Endothelial cell of umbilical vein (primary cell): ENCODE data around the gene VEPH1. TPM values are rescaled to one million over a fixed set of nuclear protein-coding genes. Genes with fewer than 3 reads are reported as not detected.

Experiments used
- Bru-seq: library from RNA; stranded (reverse); fragments of 400-500 nt; gene quantifications from one replicate; lab custom pipeline; 2021; lab: Mats Ljungman, UMichigan
- BruChase-seq, 2 experiments: library from RNA; stranded (reverse); fragments of 400-500 nt; gene quantifications; one replicate each; lab custom pipeline; 2021; lab: Mats Ljungman, UMichigan
- BruUV-seq: library from RNA; stranded (reverse); fragments of 400-500 nt; replicated peaks from 2 replicates; lab custom pipeline; 2021; lab: Mats Ljungman, UMichigan
- CTCF ChIA-PET: fragments of 300-600, 350-600 bp; sonication (Branson Sonifier 250); formaldehyde crosslinking; loops from one replicate; lab custom pipeline; 2021; ENCODE audit warnings: antibody characterized with exemption, inconsistent platforms; lab: Charles Lee
- POLR2A ChIA-PET: fragments of 300-600, 350-600 bp; sonication (Branson Sonifier 250); formaldehyde crosslinking; loops from one replicate; lab custom pipeline; 2021; ENCODE audit warnings: antibody characterized with exemption, inconsistent platforms; lab: Charles Lee
- DNase-seq: peaks from one replicate; pipeline ENCODE4 v3.0.0-alpha.2; 2011; ENCODE audit warnings: low read depth, low spot score
- FAIRE-seq: peaks from 2 replicates; lab custom pipeline; 2011; peaks lifted over from hg19 to GRCh38; lab: Jason Lieb, UNC
- H2AFZ ChIP-seq: 2 replicates; pipeline ENCODE4 v1.6.0; 2012; ENCODE audit warnings: low read depth, low read length, control low read depth, inconsistent platforms
- H3K27ac ChIP-seq: 2 replicates; pipeline ENCODE4 v1.5.1; 2011; ENCODE audit warnings: low read depth, mild to moderate bottlenecking, control low read depth, low read length, moderate library complexity; ENCODE audit not compliant: insufficient read depth
- H3K27me3 ChIP-seq, 2 experiments: 2 replicates each; pipeline versions ENCODE4 v1.6.0 to v1.6.1; 2011; ENCODE audit warnings: low read length in 2 of 2, mixed read lengths in 1 of 2; ENCODE audit not compliant: control insufficient read depth in 2 of 2, insufficient read depth in 2 of 2
- H3K36me3 ChIP-seq, 2 experiments: 2 replicates in 1 of 2; 3 replicates in 1 of 2; pipeline ENCODE4 v1.5.1; 2011; ENCODE audit warnings: low read length in 2 of 2, mild to moderate bottlenecking in 1 of 2, moderate library complexity in 1 of 2; ENCODE audit not compliant: control insufficient read depth in 2 of 2, insufficient read depth in 2 of 2; ENCODE audit errors: extremely low read depth in 1 of 2
- H3K4me1 ChIP-seq: 3 replicates; pipeline ENCODE4 v1.5.1; 2011; ENCODE audit warnings: mild to moderate bottlenecking, low read length; ENCODE audit not compliant: control insufficient read depth, insufficient read depth; ENCODE audit errors: extremely low read depth
- H3K4me2 ChIP-seq: 2 replicates; pipeline ENCODE4 v1.6.1; 2011; ENCODE audit warnings: low read length, control low read depth, mixed read lengths; ENCODE audit not compliant: insufficient read depth
- H3K4me3 ChIP-seq, 3 experiments: fragments of 200-600 bp in 1 of 3; sonication (generic), shearing (Covaris generic) in 1 of 3; replicated peaks in 1 of 3; 2 replicates each; pipeline ENCODE4 v1.5.1; 2011 to 2016; ENCODE audit warnings: control low read depth in 3 of 3, low read length in 3 of 3, mild to moderate bottlenecking in 2 of 3, inconsistent platforms in 1 of 3, low read depth in 1 of 3, moderate library complexity in 1 of 3; ENCODE audit not compliant: insufficient read depth in 1 of 3
- H3K79me2 ChIP-seq: 2 replicates; pipeline ENCODE4 v1.6.0; 2012; ENCODE audit warnings: low read length, inconsistent platforms; ENCODE audit not compliant: control insufficient read depth, insufficient read depth
- H3K9ac ChIP-seq: replicated peaks from 2 replicates; pipeline ENCODE3; 2011; ENCODE audit warnings: low read length, control low read depth; ENCODE audit not compliant: insufficient read depth; ENCODE audit errors: extremely low read depth
- H3K9me1 ChIP-seq: replicated peaks from 3 replicates; pipeline ENCODE4 v1.6.0; 2011; ENCODE audit warnings: mild to moderate bottlenecking, low read length; ENCODE audit not compliant: control insufficient read depth, insufficient read depth; ENCODE audit errors: extremely low read depth
- H3K9me3 ChIP-seq: replicated peaks from 2 replicates; pipeline ENCODE4 v1.5.1; 2012; ENCODE audit warnings: low read length, inconsistent platforms; ENCODE audit not compliant: control insufficient read depth, insufficient read depth
- H4K20me1 ChIP-seq: replicated peaks from 2 replicates; pipeline ENCODE3; 2011; ENCODE audit warnings: mild to moderate bottlenecking, low read length; ENCODE audit not compliant: control insufficient read depth, insufficient read depth; ENCODE audit errors: extremely low read depth
- CTCF ChIP-seq, 2 donors: IDR thresholded peaks; 1 replicate in 1 of 2; 2 replicates in 1 of 2; pipeline ENCODE4 v1.5.1; 2011; ENCODE audit warnings: low read length in 2 of 2, mild to moderate bottlenecking in 2 of 2, moderate library complexity in 2 of 2, control low read depth in 1 of 2, inconsistent platforms in 1 of 2, low read depth in 1 of 2; ENCODE audit not compliant: insufficient read depth in 1 of 2; ENCODE audit errors: extremely low read depth in 1 of 2
- EZH2 ChIP-seq: IDR thresholded peaks from 2 replicates; pipeline ENCODE4 v1.6.1; 2012; ENCODE audit warnings: borderline replicate concordance, low read depth, mild to moderate bottlenecking, moderate library complexity, low read length, inconsistent platforms; ENCODE audit not compliant: severe bottlenecking
- FOS ChIP-seq: IDR thresholded peaks from 2 replicates; pipeline ENCODE4 v1.6.1; 2011; ENCODE audit warnings: mild to moderate bottlenecking, low read length, moderate library complexity, borderline replicate concordance; ENCODE audit not compliant: insufficient read depth
- GATA2 ChIP-seq: IDR thresholded peaks from 2 replicates; pipeline ENCODE4 v1.7.0; 2011; ENCODE audit warnings: low read depth, mild to moderate bottlenecking, moderate library complexity, mixed read lengths, low read length; ENCODE audit not compliant: insufficient read length, insufficient read depth
- JUN ChIP-seq: IDR thresholded peaks from 2 replicates; pipeline ENCODE4 v1.6.1; 2011; ENCODE audit warnings: borderline replicate concordance, low read depth; ENCODE audit not compliant: insufficient read length, insufficient read depth
- MAX ChIP-seq: IDR thresholded peaks from 2 replicates; pipeline ENCODE4 v1.6.1; 2011; ENCODE audit not compliant: insufficient read depth, insufficient read length
- MYC ChIP-seq: IDR thresholded peaks from one replicate; pipeline ENCODE4 v1.6.1; 2011; ENCODE audit warnings: mild to moderate bottlenecking, low read depth, low read length
- POLR2A ChIP-seq: IDR thresholded peaks from 2 replicates; pipeline ENCODE4 v1.6.1; 2012; ENCODE audit warnings: low read depth, mild to moderate bottlenecking, control low read depth, low read length
- POLR2AphosphoS5 ChIP-seq: IDR thresholded peaks from 2 replicates; pipeline ENCODE4 v1.6.1; 2012; ENCODE audit warnings: low read depth, mild to moderate bottlenecking, control low read depth, low read length, moderate library complexity; ENCODE audit not compliant: insufficient read depth
- dilution Hi-C: fragments of 300-500 bp; cut with MboI; formaldehyde crosslinking; loops from one replicate; pipeline ENCODE4 v1.15.0; 2019; ENCODE audit warnings: low sequenced_read_pairs; ENCODE audit not compliant: extremely low pct_ligation_motif_present
- intact Hi-C: fragments of 100-400 bp; cut with micrococcal nuclease; formaldehyde crosslinking; loops from one replicate; pipeline ENCODE4 v1.10.0; 2022
- long read RNA-seq: library from polyadenylated mRNA; stranded (forward); transcript quantifications from one replicate; pipeline ENCODE4 v2.0.0, GENCODE V29; 2021
- polyA minus RNA-seq, 3 experiments: library from RNA; depleted of rRNA, polyadenylated mRNA; stranded (reverse); fragments of >200 nt; gene quantifications; 1 replicate in 1 of 3; 2 replicates in 2 of 3; pipeline ENCODE4 v1.2.3, GENCODE V29; 2011
- polyA plus RNA-seq, 4 experiments: library from polyadenylated mRNA; depleted of rRNA in 3 of 4; stranded (reverse) in 3 of 4; unstranded in 1 of 4; fragments of >200 nt; gene quantifications; 2 replicates each; pipeline versions ENCODE4 v1.2.1 to v1.2.3, GENCODE V29; 2011 to 2012; ENCODE audit warnings: missing spikeins in 1 of 4
- total RNA-seq: library from RNA; stranded (reverse); gene quantifications from 2 replicates; pipeline ENCODE4 v1.2.3, GENCODE V29; 2021

The VEPH1 gene
- total RNA-seq (136 and 142 TPM in 2 replicates), polyA plus RNA-seq (36.7 and 42.9 TPM in 2 replicates), polyA minus RNA-seq (178 and 183 TPM in 2 replicates), Bru-seq, nascent RNA (percentile 94 among the genes with signal in this experiment), BruChase-seq, experiment 1, labeled RNA remaining after a 6-hour chase (percentile 81 among the genes with signal in this experiment), BruChase-seq, experiment 2, labeled RNA remaining after a 2-hour chase (percentile 83 among the genes with signal in this experiment)
- 58.8 and 61.9 TPM in 2 replicates for polyA plus RNA-seq (2011; cell fraction: cytosol; rRNA removed)
- polyA plus RNA-seq (2011; cell fraction: nucleus; rRNA removed) = 103 and 121 TPM in 2 replicates
- 116 and 257 TPM in 2 replicates for polyA plus RNA-seq (2012)
- 6.1 TPM for polyA minus RNA-seq (2011; cell fraction: cytosol; rRNA and poly(A)+ RNA removed)
- 416 and 737 TPM in 2 replicates for polyA minus RNA-seq (2011; cell fraction: nucleus; rRNA and poly(A)+ RNA removed)
- long read RNA-seq, transcript VEPH1-214 (4 exons, 746 nt) = major isoform, 36 of 354 reads
- long read RNA-seq, partial matches to known transcripts = 48 of 354 reads
- long read RNA-seq, other reads (novel, unspliced or antisense) = 267 of 354 reads

GRCh38 chr3:157502916-157503595, at the start of gene VEPH1:
VEPH1 (minus strand) TSS chr3:157503416; CDS start chr3:157495349, 8,067 bp downstream.
- peaks cover 11% of the 10 kb centered on the region for H3K4me1 ChIP-seq
- intact Hi-C loops = no loop called here
- no peak within 1 kb of the TSS for H3K27ac ChIP-seq
- no peak within 1 kb of the TSS for H3K4me2 ChIP-seq
- no peak within 1 kb of the TSS for H2AFZ ChIP-seq
- BruUV-seq = no TSS peak
- no peak for TF ChIP-seq POLR2AphosphoS5
- TF ChIP-seq MYC = no peak
- TF ChIP-seq EZH2 = no peak
- H3K27me3 ChIP-seq = no peaks in the 10 kb centered on the region
- H3K4me3 ChIP-seq = no peak within 1 kb of the TSS
- H3K79me2 ChIP-seq = peaks cover 96% of the 10 kb centered on the region
- FAIRE-seq = no peak
- no peaks in the 10 kb centered on the region for H4K20me1 ChIP-seq
- H3K9me1 ChIP-seq = no peaks in the 10 kb centered on the region
- no peak for DNase-seq
- H3K9me3 ChIP-seq = no peaks in the 10 kb centered on the region
- dilution Hi-C loops = no loop called here
- ChIA-PET POLR2A (no interaction called here), CTCF (interaction anchor here (0.9 to 1.5 kb wide), 5 partner anchors 25 to 299 kb away, joined by 3 to 7 read pairs (median 3); no protein-coding TSS in a partner anchor)
- no peak within 1 kb of the TSS for H3K9ac ChIP-seq
- peaks cover 2 to 4% of the 10 kb centered on the region in 2 experiments for H3K36me3 ChIP-seq

GRCh38 chr3:157551961-157552360, 48.7 kb upstream of the VEPH1 start:
- no TSS peak for BruUV-seq
- H3K27ac ChIP-seq = no peak overlapping the region
- POLR2A ChIA-PET = no interaction called here
- H3K4me3 ChIP-seq = no peak overlapping the region
- DNase-seq (no peak), FAIRE-seq (no peak)
- no peak overlapping the region for H3K9ac ChIP-seq
- no peaks in the 10 kb centered on the region for H3K27me3 ChIP-seq
- TF ChIP-seq EZH2 (no peak), JUN (no peak), MAX (no peak), POLR2A (no peak), CTCF (IDR thresholded peaks at IDR 0.05; ENCODE audit: extremely low read depth in 1 of 2, insufficient read depth in 1 of 2, low read depth in 1 of 2, low read length in 2 of 2) (no peak), POLR2AphosphoS5 (no peak), GATA2 (no peak), MYC (no peak), FOS (no peak)
- no peak overlapping the region for H3K4me2 ChIP-seq
- intact Hi-C loops (no loop called here), dilution Hi-C loops (no loop called here)
- no peaks in the 10 kb centered on the region for H3K9me3 ChIP-seq
- H3K79me2 ChIP-seq = no peaks in the 10 kb centered on the region
- H3K36me3 ChIP-seq = no peaks in the 10 kb centered on the region
- no peaks in the 10 kb centered on the region for H3K9me1 ChIP-seq
- no peaks in the 10 kb centered on the region for H4K20me1 ChIP-seq
- H2AFZ ChIP-seq = no peak overlapping the region
- H3K4me1 ChIP-seq = no peaks in the 10 kb centered on the region
- CTCF ChIA-PET = interaction anchor here (1.3 to 1.9 kb wide), 4 partner anchors 9 to 350 kb away, joined by 3 to 9 read pairs (median 4); no protein-coding TSS in a partner anchor
